GM18907 (cell line): Measurements from ENCODE around the gene GADD45A.
"Not testable (repeated sequence)": the region's sequence is repeated elsewhere in the genome, so short reads cannot be mapped to it uniquely, and the experiment has no call there.

Experiments
- ATAC-seq: cut with Tn5 transposase; IDR thresholded peaks from one replicate; pipeline ENCODE4 v1.9.1; 2021; ENCODE audit warnings: mild to moderate bottlenecking, moderate library complexity; ENCODE audit not compliant: unreplicated experiment

GADD45A gene

DNA sequence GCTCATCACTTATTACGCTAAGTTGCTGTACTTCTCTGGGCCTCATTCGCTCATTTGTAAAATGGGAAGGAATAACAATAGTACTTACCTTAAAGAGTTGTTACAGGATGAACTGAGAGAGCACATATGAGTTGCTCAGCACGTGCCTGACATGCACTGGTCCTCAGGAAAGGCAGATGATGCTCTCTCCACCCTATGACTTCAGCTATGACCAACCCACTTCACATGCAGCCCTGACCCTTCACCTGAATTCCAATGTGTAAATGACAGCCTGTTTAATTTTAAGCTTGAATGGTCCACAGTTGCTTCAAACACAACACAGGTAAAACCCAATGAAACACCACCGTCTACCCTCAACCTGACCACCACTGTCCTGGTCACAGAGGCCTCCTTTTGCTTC, 32.9 kb downstream of the GADD45A start:
- no peak for ATAC-seq

DNA sequence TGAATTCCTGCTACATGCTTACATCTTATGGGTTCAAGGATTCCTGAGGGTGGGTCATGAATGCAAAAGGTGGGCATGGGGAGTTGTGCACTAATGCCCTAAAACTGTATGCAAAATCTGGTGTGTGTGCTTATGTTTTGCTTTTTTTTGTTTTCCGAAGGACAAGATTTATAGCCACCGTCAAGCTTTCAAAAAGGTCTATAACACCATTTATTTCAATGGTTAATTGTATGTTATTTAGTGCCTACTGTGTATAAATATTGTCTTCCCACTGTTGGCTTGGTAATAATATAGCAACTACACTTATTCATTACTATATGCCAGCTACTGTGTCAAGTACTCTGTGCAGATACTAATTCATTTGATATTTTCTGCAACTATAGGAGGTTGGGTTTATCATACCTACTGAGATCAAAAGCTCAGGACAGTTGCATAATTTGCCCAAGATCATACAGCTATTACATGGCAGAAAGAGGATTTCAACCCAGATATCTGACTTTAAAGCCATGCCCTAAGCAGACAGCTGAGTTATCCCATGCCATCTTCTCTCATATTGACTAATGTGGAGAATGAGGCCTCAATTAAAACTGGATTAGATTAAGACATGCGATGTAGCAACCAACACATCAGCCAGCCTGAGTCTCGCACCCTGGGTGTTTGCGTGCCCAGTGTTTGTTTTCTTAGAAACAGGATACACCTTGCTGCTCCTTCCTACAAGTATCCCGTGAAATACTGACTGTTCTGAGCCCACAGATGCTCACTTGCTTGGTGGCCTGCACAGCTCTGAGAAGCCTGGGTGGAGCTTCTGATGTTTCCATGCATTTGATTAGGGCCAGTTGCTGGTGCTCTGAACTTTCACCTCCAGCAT, 34.6 kb downstream of the GADD45A start:
- ATAC-seq = no peak

DNA sequence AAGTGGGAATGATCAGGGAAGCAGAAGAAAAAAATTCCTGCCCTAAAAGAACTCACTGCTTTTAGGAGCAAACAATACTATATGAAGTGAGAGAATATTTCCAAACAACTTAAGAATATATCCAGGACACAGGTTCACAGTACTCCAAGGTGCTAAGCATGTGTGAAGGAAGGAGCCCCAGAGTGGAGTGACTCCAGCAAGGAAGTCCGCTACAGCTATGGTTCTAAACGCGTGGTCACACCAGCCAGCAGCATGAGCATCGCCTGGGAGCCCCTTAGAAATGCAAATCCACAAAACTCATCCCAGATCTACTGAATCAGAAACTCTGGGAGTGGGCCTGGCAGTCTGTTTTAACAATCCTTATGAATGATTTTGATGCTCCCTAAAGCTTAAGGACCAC, 36.1 kb downstream of the GADD45A start:
- no peak for ATAC-seq

DNA sequence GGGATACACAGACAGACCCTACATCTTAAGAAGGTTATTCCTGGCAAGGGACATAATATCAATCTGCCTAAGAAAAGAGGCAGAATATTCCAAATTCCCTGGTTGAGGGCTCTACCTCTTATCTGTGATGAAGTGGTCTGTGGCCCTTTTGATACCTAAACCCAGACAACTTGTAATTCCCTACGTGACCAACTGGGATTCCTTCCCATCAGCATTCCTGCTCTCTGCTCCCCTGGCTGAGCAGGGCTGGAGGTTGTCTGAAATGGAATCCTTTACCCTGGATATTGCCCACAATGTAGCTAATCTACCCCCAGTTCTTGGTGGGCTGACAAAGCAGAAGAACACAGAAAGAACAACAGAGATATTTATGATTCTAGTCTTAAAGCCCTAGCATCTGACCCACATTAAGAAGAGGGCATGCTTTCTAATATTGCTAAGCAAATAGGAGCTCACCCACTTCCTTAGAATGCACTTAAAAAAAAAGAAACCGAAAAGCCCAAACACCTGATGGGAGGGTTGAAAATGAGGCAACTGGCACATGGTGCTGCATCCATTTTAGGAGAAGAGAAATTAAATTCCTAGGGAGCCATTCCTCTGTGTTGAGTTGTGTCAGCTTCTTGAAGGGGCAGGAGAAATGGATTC, 36.8 kb downstream of the GADD45A start:
- no peak for ATAC-seq

DNA sequence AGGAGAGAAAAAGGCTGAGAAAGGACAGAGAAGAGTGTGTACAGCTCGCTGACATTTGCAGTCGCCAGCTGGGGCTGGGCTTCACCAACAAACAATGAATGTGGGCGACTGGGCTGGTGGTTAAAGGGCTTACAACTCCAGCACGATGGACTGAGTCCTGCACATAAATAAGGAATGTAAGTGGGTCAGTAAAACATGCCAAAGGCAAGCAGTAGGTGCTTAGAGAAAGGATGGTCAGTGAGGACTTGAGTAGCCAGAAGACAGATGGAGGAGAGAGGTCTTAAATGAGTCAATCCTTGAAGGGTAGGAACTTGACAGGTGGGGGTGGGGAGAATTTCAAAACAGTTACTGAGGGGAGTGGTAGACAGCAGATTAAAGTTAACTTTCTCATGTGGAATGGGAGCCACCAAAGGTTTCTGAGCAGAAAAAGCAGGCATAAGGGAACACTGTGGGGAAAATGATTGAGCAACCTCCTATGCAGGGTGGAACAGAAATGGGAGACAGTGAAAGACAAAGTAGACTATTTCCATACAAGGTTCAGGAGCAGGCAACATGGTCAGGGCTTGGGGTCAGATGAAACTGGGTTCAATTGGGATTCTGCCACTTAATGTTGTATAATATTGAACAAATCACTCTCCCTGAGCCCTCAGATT, 37.4 kb downstream of the GADD45A start:
- ATAC-seq = no peak

DNA sequence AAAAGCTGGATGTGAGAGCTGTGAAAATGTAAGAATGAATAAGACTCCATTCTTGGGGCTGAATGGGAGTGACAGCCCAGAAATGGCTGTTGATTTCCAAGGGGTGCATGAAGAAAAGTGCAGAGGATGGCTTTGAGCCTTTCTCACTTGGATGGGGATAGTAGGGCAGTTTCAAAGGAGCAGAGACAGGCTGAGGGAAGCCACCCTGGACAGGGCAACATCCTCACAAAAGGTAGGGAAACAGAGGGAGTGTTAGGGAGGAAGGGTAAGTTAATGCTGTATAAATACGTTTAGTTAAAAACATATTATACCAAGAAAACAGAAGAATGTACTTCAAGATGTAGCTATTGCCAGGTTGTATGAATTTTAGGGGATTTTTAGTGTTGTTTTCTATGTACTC, 38.1 kb downstream of the GADD45A start:
- ATAC-seq = no peak

DNA sequence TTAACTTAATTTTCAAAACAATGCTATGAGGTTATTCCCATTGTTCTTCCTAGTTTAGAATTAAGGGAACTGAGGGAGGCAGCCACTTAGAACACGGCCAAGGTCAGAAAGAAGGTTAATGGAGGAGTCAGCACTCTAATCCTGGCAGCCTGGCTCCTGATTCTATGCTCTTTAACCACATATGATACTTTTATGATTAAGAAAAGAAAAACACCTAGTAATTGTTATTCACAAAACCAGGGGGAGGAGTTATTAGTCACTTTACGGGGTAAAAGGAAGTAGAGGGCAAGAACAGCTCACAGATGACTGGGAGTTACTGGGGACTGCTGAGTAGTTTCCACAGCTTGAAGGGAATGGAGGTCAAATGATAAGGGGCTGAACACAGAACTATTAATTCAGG, 38.6 kb downstream of the GADD45A start:
- ATAC-seq = peak; percentile 74

DNA sequence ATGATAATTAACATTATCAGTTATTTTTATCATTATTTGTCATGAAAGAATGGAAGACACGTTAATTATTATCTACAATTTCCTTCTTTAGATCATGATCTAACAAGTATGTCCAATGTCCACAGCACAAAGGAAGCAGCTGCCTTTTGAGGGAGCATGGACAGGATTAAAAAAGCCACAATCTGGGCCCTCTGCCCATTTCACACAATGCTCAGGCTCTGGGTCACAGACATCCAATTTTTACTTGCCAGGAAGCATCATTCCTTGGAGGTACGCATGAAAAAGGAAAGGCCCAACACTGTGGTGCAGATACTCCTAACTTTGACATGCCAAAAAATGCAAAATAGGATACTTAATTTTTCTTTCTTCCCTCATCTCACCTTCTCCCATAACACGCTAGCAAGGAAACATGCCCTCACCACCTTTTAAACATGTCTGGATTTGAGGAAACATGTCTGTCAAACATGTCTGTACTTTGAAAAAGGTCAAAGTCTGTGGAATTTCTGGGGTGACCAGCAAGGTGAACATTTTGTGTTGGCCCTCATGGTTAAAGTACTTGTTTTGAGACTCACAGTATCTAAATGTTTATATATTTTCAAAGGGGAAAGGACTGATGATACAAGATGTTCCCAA, 40.0 kb downstream of the GADD45A start:
- ATAC-seq = no peak

DNA sequence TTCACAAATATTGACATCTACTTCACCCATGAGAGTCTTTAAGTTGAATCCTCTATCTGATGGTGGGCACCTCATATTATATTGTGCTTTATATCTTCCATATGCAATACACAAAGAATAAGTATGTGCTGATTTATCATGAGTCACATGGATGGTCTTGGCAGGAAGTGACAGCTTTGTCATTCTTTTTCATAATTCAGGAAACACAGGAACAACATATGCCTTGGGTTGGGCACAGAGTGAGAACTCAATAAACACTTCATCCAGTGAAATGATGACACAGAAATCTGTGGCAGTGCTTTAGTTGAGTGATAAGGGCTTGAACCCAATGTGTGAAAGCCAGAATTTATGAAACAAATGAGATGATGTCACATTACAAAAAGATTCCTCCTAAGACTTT, 41.2 kb downstream of the GADD45A start:
- ATAC-seq = no peak

DNA sequence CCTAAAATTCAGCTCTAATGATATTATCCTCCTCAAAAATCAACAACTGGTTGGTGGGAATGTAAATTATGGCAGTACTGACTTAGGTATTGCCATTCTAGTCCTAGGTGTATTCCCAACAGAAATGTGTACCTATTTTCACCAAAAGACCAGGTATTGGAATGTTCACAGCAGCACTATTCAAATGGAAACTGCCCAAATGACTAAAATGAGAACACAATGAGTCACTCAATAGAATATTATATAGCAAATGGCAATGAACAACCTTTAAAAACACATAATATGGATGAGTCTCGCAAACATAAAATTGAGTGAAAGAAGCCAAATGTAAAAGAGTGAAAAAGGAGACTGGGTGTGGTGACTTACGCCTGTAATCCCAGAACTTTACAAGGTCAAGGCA, 44.9 kb downstream of the GADD45A start:
- peak; percentile 32 for ATAC-seq

DNA sequence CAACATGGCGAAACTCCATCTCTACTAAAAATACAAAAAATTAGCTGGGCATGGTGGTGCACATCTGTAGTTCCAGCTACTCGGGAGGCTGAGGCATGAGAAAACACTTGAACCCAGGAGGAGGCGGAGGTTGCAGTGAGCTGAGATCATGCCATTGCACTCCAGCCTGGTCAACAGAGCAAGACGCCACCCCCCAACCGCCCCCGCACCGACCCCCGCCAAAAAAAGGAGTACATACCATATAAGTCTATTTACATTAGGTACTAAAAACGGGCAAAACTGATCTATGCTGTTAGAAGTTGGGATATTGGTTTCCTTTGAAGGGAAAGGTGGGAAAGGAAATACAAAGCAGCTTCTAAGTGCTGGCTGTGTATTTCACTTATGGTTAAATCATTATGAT, 45.3 kb downstream of the GADD45A start:
- ATAC-seq = not testable (repeated sequence)

DNA sequence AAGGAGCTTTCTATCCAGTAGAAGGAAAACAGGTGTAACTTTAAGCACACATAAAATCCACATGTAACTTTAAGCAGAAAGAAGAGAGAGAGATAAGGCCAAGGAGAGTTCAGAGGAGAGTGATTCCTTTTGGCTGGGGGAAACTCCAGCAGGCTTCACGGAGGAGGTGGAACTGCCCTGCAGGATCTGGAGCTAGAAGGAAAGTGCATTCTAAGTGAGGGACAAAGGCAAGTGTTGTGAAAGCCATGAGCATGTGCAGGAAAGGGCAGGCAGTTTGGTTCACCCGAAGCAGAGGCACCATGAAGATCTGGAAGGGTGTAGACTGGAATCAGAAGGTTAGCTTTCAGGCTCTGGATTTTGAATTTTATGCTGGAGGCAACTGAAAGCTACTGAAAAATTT, 46.3 kb downstream of the GADD45A start:
- ATAC-seq = no peak

DNA sequence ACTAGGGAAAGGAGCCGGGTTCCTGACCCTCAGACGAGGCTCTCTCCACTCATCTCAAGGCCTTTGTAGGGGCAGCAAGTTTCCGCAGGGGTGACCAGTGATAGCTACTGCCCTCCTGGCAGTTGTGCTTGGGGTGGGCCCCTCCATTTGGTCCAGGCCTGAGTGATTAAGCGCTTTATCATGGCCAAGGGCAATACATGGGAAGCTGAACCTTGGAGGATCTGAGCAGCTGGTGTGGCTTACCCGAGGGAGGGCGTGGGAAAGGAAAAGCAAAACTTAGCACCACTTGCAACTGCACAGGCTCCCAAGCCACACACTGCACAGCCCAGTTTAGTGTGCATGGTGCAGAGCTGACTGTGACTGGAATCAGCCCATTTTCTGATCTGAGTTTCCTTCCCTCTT, 47.8 kb downstream of the GADD45A start:
- peak; percentile 33 for ATAC-seq

DNA sequence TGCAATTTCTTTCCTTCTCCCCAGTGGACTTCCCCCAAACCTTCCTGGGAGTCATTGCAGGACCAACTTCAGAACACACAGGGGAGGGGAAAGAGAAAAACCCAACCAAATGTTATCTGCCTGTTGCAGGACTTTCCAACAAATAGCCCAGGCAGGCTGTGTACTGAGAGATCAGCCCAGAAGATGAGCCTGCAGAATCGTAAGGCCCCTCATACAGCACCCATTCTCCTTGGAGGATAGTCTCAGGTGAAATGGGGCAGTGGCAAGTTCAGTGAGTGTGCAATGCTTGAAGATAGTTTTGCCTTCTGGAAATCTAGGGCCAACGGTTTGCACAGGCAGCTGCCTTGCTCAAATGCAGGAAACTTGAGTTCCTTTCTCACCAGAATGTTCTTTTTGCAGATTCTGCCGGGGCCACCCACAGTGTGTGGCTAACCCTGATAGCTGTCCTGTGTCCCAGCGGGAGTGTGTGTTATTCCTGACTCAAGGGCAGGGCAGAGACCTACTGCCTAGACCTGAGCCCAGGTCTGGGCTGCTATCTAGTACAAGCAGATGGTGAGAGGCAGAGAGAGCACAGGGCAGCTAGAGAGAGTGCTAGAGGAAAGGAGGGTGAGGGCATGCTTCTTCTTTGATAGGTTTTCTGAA, 48.8 kb downstream of the GADD45A start:
- no peak for ATAC-seq

DNA sequence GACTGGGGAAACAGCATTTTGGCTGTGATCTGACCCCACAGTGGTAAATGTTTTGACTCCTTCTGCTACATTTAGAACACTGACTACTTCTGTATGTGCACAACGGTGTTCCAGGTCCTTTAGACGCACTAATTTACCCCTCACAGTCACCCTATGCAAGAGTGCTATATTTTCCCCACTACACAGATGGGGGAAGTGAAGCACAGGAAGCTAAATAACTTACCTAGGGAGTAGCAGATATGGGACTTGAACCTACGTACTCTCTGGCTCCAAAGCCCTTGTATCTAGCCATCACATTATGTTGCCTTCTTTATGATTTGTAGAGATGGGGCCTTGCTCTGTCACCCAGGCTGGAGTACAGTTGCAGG, 49.3 kb downstream of the GADD45A start:
- no peak for ATAC-seq

DNA sequence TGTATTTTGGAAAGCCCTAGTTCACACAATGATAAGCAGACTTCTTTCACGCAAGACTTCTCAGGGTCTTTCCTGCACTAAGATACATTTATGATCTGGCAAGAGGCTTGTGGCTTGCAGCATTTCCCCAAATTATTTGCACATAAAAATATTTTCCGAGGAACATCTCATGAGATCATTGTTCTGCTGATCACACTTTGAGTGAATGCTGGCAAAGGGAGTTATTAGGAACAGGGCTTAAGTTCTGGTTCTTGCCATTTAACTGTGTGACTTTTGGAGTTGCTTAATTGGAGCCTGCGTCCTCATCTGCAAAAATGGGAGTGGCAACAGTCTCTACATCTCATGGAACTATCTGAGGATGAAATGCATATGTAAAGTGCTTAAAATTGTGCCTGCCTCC, 50.2 kb downstream of the GADD45A start:
- no peak for ATAC-seq

DNA sequence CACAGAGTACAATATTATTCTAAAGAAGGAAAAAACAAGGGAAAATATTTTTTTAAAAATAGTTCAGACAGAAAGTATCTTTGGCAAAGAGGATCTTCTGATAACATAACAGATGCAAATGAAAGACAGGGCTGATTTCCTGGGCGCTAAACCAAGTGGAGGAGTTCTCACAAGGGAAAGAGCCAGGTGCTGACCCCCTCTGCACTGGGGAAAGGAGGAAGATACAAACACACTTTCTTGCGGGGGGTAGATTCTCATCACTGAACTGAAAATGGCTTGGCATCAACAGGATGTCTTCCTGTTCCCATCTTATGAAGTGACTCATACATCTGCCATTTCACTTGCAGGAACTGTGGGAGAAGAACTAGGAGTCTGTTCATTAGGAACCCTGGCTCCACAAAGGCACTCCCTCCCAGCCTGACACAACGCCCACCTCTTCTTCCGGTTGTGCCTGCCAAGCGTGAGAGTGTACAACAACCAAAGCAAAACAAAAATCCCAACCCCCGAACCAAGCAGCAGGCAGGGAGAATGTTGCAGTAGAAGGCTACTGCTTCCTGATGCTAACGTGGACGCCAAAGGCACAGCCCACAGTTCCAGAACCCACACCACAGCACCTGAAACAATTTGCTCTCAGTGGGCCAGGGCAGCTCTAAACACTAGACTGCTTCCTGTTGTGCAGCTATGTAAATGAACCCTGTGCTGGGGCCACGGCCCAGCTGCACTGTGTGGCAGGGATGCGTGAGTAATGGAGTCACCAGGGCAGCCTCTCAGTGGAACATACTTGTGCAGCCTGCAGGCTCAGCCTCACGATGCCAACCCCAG, 51.0 kb downstream of the GADD45A start:
- peak; percentile 97 for ATAC-seq

DNA sequence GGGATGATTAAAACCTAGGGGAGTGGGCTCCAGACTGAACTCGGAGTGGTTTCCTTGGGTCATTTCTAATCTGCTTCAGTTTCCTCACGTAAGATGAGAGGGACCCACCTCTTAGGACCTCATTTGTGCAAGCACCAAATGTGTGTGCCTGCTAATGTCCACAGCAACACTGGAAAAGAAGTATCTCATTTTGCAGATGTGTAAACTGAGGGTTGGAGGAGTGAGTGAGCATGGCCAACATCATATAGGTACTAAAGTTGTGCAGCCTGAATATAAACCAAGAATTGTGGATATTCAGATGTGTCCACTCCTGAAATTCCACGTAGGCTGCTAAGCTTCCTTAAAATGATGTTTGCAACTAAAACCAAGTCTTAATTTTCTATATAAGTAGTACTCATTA, 51.7 kb downstream of the GADD45A start:
- no peak for ATAC-seq

DNA sequence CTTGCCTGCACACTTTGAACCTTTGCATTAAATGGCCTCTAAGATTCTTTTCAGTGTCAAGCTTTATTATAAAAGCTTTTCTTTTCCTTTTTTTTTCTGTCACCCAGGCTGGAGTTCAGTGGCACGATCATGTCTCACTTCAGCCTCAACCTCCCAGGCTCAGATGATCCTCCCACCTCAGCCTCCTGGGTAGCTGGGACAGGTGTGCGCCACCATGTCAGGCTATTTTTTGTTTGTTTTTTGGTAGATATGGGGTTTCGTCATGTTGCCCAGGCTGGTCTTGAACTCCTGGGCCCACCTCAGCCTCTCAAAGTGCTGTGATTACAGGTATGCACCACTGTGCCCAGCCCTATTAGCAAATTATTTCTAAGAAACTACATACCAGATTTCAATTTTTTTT, 52.9 kb downstream of the GADD45A start:
- ATAC-seq = no peak
